Adipocyte (in vitro differentiated cells): ENCODE results near the gene ANKDD1A.

Source experiments
- DNase-seq: peaks from one replicate; pipeline ENCODE4 v3.0.0-alpha.2; 2015; ENCODE audit warnings: low read depth
- H3K27me3 ChIP-seq: replicated peaks from 2 replicates; pipeline ENCODE4 v1.7.0; 2013; ENCODE audit warnings: mild to moderate bottlenecking, low read length, moderate library complexity; ENCODE audit not compliant: control insufficient read depth, insufficient read depth
- H3K36me3 ChIP-seq: 2 replicates; pipeline ENCODE4 v1.7.0; 2013; ENCODE audit warnings: low read length, mild to moderate bottlenecking, moderate library complexity; ENCODE audit not compliant: control insufficient read depth, insufficient read depth, severe bottlenecking
- H3K4me1 ChIP-seq: 2 replicates; pipeline ENCODE4 v1.7.0; 2013; ENCODE audit warnings: mild to moderate bottlenecking, low read length, moderate library complexity; ENCODE audit not compliant: control insufficient read depth, insufficient read depth
- H3K4me3 ChIP-seq: 2 replicates; pipeline ENCODE4 v1.7.0; 2013; ENCODE audit warnings: mild to moderate bottlenecking, low read length, moderate library complexity
- H3K9ac ChIP-seq: 2 replicates; pipeline ENCODE4 v1.7.0; 2013; ENCODE audit warnings: mild to moderate bottlenecking, low read length, moderate library complexity
- H3K9me3 ChIP-seq: 2 replicates; pipeline ENCODE4 v1.7.0; 2013; ENCODE audit warnings: mild to moderate bottlenecking, low read length, moderate library complexity; ENCODE audit not compliant: control insufficient read depth

Gene ANKDD1A

GRCh38 chr15:64883100-64883581, 28.6 kb upstream of the ANKDD1A start:
- no peaks in the 10 kb centered on the region for H3K9me3 ChIP-seq
- H3K27me3 ChIP-seq, result no peaks in the 10 kb centered on the region
- DNase-seq, result peak; percentile 19
- H3K4me3 ChIP-seq, result peak overlapping the region; percentile 42
- peaks cover 54% of the 10 kb centered on the region for H3K4me1 ChIP-seq
- no peaks in the 10 kb centered on the region for H3K36me3 ChIP-seq
- H3K9ac ChIP-seq, result peak overlapping the region; percentile 84

GRCh38 chr15:64883997-64884511, 27.6 kb upstream of the ANKDD1A start:
- Histone ChIP-seq H3K4me1 (peaks cover 52% of the 10 kb centered on the region), H3K9me3 (no peaks in the 10 kb centered on the region), H3K4me3 (peak overlapping the region; percentile 42), H3K27me3 (no peaks in the 10 kb centered on the region), H3K9ac (peak overlapping the region; percentile 84), H3K36me3 (no peaks in the 10 kb centered on the region)
- peak; percentile 78 for DNase-seq

- peak overlapping the region; percentile 42 for H3K4me3 ChIP-seq
- peaks cover 52% of the 10 kb centered on the region for H3K4me1 ChIP-seq
- H3K27me3 ChIP-seq, result no peaks in the 10 kb centered on the region
- DNase-seq, result no peak
- peak overlapping the region; percentile 84 for H3K9ac ChIP-seq
- no peaks in the 10 kb centered on the region for H3K9me3 ChIP-seq
- no peaks in the 10 kb centered on the region for H3K36me3 ChIP-seq
Measured at GRCh38 chr15:64884679-64885078, 27.0 kb upstream of the ANKDD1A start.

GRCh38 chr15:64888336-64888735, 23.4 kb upstream of the ANKDD1A start:
- DNase-seq, result no peak
- Histone ChIP-seq H3K4me3 (no peak overlapping the region), H3K9ac (no peak overlapping the region), H3K27me3 (no peaks in the 10 kb centered on the region), H3K36me3 (no peaks in the 10 kb centered on the region), H3K4me1 (peaks cover 32% of the 10 kb centered on the region), H3K9me3 (no peaks in the 10 kb centered on the region)

GRCh38 chr15:64891561-64891960, 20.1 kb upstream of the ANKDD1A start:
- no peak for DNase-seq
- Histone ChIP-seq H3K27me3 (no peaks in the 10 kb centered on the region), H3K9ac (no peak overlapping the region), H3K9me3 (no peaks in the 10 kb centered on the region), H3K36me3 (no peaks in the 10 kb centered on the region), H3K4me3 (no peak overlapping the region), H3K4me1 (peaks cover 35% of the 10 kb centered on the region)

- Histone ChIP-seq H3K36me3 (no peaks in the 10 kb centered on the region), H3K9ac (peak overlapping the region; percentile 86), H3K4me3 (no peak overlapping the region), H3K27me3 (no peaks in the 10 kb centered on the region), H3K4me1 (peaks cover 48% of the 10 kb centered on the region), H3K9me3 (no peaks in the 10 kb centered on the region)
- DNase-seq, result no peak
Measured at GRCh38 chr15:64892847-64893403, 18.8 kb upstream of the ANKDD1A start.

GRCh38 chr15:64893481-64894394, 18.0 kb upstream of the ANKDD1A start:
- Histone ChIP-seq H3K4me1 (peaks cover 56% of the 10 kb centered on the region), H3K4me3 (peak overlapping the region; percentile 34), H3K9ac (peak overlapping the region; percentile 86), H3K27me3 (no peaks in the 10 kb centered on the region), H3K36me3 (no peaks in the 10 kb centered on the region), H3K9me3 (no peaks in the 10 kb centered on the region)
- peak; percentile 84 for DNase-seq

GRCh38 chr15:64894395-64895056, 17.2 kb upstream of the ANKDD1A start:
- Histone ChIP-seq H3K9me3 (no peaks in the 10 kb centered on the region), H3K9ac (peak overlapping the region; percentile 86), H3K27me3 (no peaks in the 10 kb centered on the region), H3K4me3 (peak overlapping the region; percentile 34), H3K4me1 (peaks cover 64% of the 10 kb centered on the region), H3K36me3 (no peaks in the 10 kb centered on the region)
- DNase-seq, result no peak

- H3K9ac ChIP-seq, result peak overlapping the region; percentile 86
- no peaks in the 10 kb centered on the region for H3K27me3 ChIP-seq
- peak; percentile 55 for DNase-seq
- H3K36me3 ChIP-seq, result no peaks in the 10 kb centered on the region
- peak overlapping the region; percentile 58 for H3K4me3 ChIP-seq
- no peaks in the 10 kb centered on the region for H3K9me3 ChIP-seq
- peaks cover 64% of the 10 kb centered on the region for H3K4me1 ChIP-seq
Measured at GRCh38 chr15:64895285-64896065, 16.2 kb upstream of the ANKDD1A start.

GRCh38 chr15:64896371-64897069, 15.2 kb upstream of the ANKDD1A start:
- DNase-seq, result no peak
- Histone ChIP-seq H3K27me3 (no peaks in the 10 kb centered on the region), H3K4me3 (peak overlapping the region; percentile 58), H3K9me3 (peaks cover 9% of the 10 kb centered on the region), H3K4me1 (peaks cover 64% of the 10 kb centered on the region), H3K9ac (peak overlapping the region; percentile 86), H3K36me3 (no peaks in the 10 kb centered on the region)
